SU-DHL-6 (cell line): Measurements from ENCODE around the gene DHRS13.

Source experiments
- CTCF ChIP-seq: fragments of 200-600 bp; sonication (generic); IDR thresholded peaks from one replicate; pipeline ENCODE4 v1.5.1; 2017; ENCODE audit warnings: antibody characterized with exemption, mild to moderate bottlenecking, low read length, moderate library complexity; ENCODE audit not compliant: insufficient read depth, poor library complexity, severe bottlenecking
- EZH2phosphoT487 ChIP-seq: fragments of 200-600 bp; sonication (generic), shearing (Covaris generic); conservative IDR thresholded peaks from 2 replicates; pipeline ENCODE4 v1.6.1; 2018; ENCODE audit warnings: mild to moderate bottlenecking, antibody characterized with exemption, low read length, moderate library complexity, mixed read lengths

GRCh38 chr17:28855336-28855679 is 47.6 kb downstream of the DHRS13 start:
- TF ChIP-seq CTCF (no peak), EZH2phosphoT487 (no peak)
